GM18511 (cell line): Measurements from ENCODE around the gene HIPK2.

Experiments
- ATAC-seq: cut with Tn5 transposase; IDR thresholded peaks from one replicate; pipeline ENCODE4 v1.9.1; 2021; ENCODE audit warnings: mild to moderate bottlenecking, moderate library complexity; ENCODE audit not compliant: unreplicated experiment

Gene HIPK2

GRCh38 chr7:139523968-139524815 lies 253.6 kb downstream of the HIPK2 start:
- no peak for ATAC-seq

- ATAC-seq, result no peak
These were observed 254.4 kb downstream of the HIPK2 start, which contains the start of gene CLEC2L for GRCh38 chr7:139523199-139523941. Gene CLEC2L, plus strand, starts transcription at chr7:139523685. Its CDS starts 243 bp downstream, at chr7:139523928.

GRCh38 chr7:139522830-139523198 lies 255.0 kb downstream of the HIPK2 start:
- no peak for ATAC-seq

GRCh38 chr7:139521439-139521838 lies 256.4 kb downstream of the HIPK2 start:
- no peak for ATAC-seq

GRCh38 chr7:139515266-139515665 lies 262.5 kb downstream of the HIPK2 start:
- ATAC-seq, result no peak
